ENCODE data around the gene BICD2.

The BICD2 gene

DNA sequence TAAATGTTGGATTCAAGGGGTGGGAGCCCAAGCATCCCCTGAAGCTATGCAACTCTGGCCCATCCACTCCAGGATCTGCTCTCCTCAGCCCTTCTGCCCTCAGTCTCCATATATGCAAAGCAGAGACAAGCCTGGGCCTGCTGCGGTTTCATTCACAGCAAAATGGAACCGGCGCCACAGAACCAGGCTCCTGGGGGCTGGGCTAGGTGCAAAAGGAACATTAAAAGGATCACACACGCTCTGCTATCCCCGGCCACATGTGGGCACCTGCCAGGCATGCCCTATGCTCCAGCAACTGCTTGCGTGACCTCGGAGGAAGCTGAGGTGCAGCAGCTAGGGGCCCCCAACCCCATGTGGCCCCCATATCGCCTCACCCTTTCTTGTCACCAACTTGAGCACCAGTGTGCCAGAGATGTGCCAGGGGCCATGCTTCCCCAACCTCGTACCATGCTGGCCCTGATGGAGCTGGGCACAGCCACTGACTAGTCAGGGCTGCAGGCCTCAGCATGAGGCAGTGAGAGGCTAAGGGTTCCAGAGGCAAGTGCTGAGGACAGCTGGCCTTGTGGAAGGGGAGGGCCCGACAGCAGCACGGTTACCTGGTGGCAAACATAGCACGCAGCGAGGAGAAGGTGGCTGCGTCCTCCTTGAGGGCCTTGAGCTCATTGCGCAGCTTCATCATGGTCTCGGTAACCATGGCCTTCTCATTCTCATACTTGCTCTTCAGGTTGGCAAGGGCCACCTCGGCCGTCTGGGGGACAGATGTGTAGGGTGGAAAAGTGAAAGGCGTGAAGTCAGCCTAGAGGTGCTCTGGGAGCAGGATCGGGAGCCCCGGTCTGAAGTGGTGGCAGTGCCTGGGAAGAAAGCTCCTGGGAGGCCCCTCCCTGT, 47.2 kb downstream of the BICD2 start:
- Histone ChIP-seq H3K36me3 (ENCODE audit: control insufficient read depth, insufficient read depth, low read length) (peaks cover 95% of the 10 kb centered on the region), H3K9ac (ENCODE audit: low read depth, low read length) (no peak overlapping the region), H3K9me3 (ENCODE audit: control insufficient read depth, insufficient read depth, low read length) (no peaks in the 10 kb centered on the region), H3K4me3 (ENCODE audit: low read depth, low read length) (no peak overlapping the region), H3K27me3 (ENCODE audit: control insufficient read depth, insufficient read depth, low read length) (no peaks in the 10 kb centered on the region), H3K27ac (ENCODE audit: low read depth, low read length) (no peak overlapping the region), H3K4me1 (ENCODE audit: control insufficient read depth, insufficient read depth, low read length) (no peaks in the 10 kb centered on the region)

DNA sequence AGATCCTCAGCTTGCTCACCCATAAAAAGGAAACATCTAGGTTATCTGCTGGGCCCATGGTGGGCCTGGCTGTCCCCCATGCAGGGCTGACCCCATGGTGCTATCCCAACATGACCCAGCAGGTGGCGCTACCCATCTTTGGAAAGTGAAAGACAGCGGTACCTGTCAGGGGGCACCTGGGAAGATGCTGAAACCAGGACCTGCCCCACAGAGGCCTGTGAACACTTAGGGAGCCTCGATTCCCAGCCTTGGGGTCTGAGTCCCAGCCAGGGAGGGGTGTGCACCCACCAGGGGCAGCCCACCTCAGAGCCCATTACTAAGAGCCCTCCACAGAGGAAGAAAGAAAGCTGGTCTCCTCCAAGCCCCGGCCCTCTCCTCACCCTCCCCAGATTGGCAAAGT, 48.1 kb downstream of the BICD2 start:
- Histone ChIP-seq H3K4me3 (ENCODE audit: low read depth, low read length) (no peak overlapping the region), H3K27ac (ENCODE audit: low read depth, low read length) (no peak overlapping the region), H3K4me1 (ENCODE audit: control insufficient read depth, insufficient read depth, low read length) (no peaks in the 10 kb centered on the region), H3K36me3 (ENCODE audit: control insufficient read depth, insufficient read depth, low read length) (peaks cover 94% of the 10 kb centered on the region), H3K27me3 (ENCODE audit: control insufficient read depth, insufficient read depth, low read length) (no peaks in the 10 kb centered on the region), H3K9ac (ENCODE audit: low read depth, low read length) (no peak overlapping the region), H3K9me3 (ENCODE audit: control insufficient read depth, insufficient read depth, low read length) (no peaks in the 10 kb centered on the region)

GRCh38 chr9:92715488-92716231, 49.0 kb downstream of the BICD2 start:
- Histone ChIP-seq H3K9me3 (ENCODE audit: control insufficient read depth, insufficient read depth, low read length) (no peaks in the 10 kb centered on the region), H3K27me3 (ENCODE audit: control insufficient read depth, insufficient read depth, low read length) (no peaks in the 10 kb centered on the region), H3K9ac (ENCODE audit: low read depth, low read length) (no peak overlapping the region), H3K27ac (ENCODE audit: low read depth, low read length) (no peak overlapping the region), H3K36me3 (ENCODE audit: control insufficient read depth, insufficient read depth, low read length) (peaks cover 94% of the 10 kb centered on the region), H3K4me3 (ENCODE audit: low read depth, low read length) (no peak overlapping the region), H3K4me1 (ENCODE audit: control insufficient read depth, insufficient read depth, low read length) (no peaks in the 10 kb centered on the region)

- no peaks in the 10 kb centered on the region for H3K27me3 ChIP-seq (ENCODE audit: control insufficient read depth, insufficient read depth, low read length)
- no peaks in the 10 kb centered on the region for H3K4me1 ChIP-seq (ENCODE audit: control insufficient read depth, insufficient read depth, low read length)
- H3K36me3 ChIP-seq (ENCODE audit: control insufficient read depth, insufficient read depth, low read length), result peaks cover 92% of the 10 kb centered on the region
- H3K4me3 ChIP-seq (ENCODE audit: low read depth, low read length), result no peak overlapping the region
- H3K27ac ChIP-seq (ENCODE audit: low read depth, low read length), result no peak overlapping the region
- no peak overlapping the region for H3K9ac ChIP-seq (ENCODE audit: low read depth, low read length)
- no peaks in the 10 kb centered on the region for H3K9me3 ChIP-seq (ENCODE audit: control insufficient read depth, insufficient read depth, low read length)
Observed at GRCh38 chr9:92714787-92715487, 49.7 kb downstream of the BICD2 start.

- H3K9me3 ChIP-seq (ENCODE audit: control insufficient read depth, insufficient read depth, low read length), result no peaks in the 10 kb centered on the region
- no peak overlapping the region for H3K4me3 ChIP-seq (ENCODE audit: low read depth, low read length)
- no peak overlapping the region for H3K9ac ChIP-seq (ENCODE audit: low read depth, low read length)
- H3K4me1 ChIP-seq (ENCODE audit: control insufficient read depth, insufficient read depth, low read length), result no peaks in the 10 kb centered on the region
- no peaks in the 10 kb centered on the region for H3K27me3 ChIP-seq (ENCODE audit: control insufficient read depth, insufficient read depth, low read length)
- peaks cover 90% of the 10 kb centered on the region for H3K36me3 ChIP-seq (ENCODE audit: control insufficient read depth, insufficient read depth, low read length)
- H3K27ac ChIP-seq (ENCODE audit: low read depth, low read length), result no peak overlapping the region
Observed at GRCh38 chr9:92714016-92714415, 50.6 kb downstream of the BICD2 start.

DNA sequence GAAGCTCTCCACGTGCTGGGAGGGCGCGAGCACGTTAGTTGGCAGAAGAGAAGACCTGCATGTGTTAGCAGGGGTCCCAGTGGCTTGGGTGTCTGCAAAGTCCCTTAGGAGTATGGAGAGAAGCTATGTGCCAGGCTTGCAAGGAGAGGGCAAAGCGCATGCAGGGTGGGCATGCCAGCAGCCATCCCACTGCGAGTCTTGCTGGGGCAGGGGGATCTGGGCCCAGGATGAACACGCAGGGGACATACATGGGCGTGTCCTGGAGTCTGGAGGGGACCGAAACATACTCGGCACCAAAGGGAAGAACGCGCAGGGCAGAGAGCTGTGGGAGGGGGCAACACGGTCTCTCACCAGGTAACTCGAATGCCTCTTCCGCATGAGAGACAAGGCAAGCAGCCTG, 51.1 kb downstream of the BICD2 start:
- Histone ChIP-seq H3K4me1 (ENCODE audit: control insufficient read depth, insufficient read depth, low read length) (no peaks in the 10 kb centered on the region), H3K27me3 (ENCODE audit: control insufficient read depth, insufficient read depth, low read length) (no peaks in the 10 kb centered on the region), H3K9me3 (ENCODE audit: control insufficient read depth, insufficient read depth, low read length) (no peaks in the 10 kb centered on the region), H3K36me3 (ENCODE audit: control insufficient read depth, insufficient read depth, low read length) (peaks cover 85% of the 10 kb centered on the region), H3K27ac (ENCODE audit: low read depth, low read length) (no peak overlapping the region), H3K9ac (ENCODE audit: low read depth, low read length) (no peak overlapping the region), H3K4me3 (ENCODE audit: low read depth, low read length) (no peak overlapping the region)

DNA sequence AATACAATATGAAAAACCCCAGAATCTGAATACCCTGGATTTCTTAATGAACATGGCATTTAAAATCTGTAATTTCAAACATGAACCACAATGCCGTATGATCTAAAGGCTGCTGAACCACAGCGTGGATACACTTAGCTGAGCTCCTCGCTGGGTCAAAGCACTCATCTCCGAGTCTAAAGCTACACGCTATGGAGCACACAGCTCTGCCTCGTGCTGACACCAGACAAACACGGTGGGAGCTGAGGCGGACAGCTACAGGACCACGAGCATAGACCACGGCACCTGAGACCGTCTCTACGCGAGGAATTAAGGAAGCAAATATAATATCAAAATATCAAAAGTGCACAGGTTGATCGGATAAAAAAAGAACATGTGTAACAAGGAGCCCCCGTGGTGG, 51.9 kb downstream of the BICD2 start:
- Histone ChIP-seq H3K27ac (ENCODE audit: low read depth, low read length) (no peak overlapping the region), H3K4me3 (ENCODE audit: low read depth, low read length) (no peak overlapping the region), H3K9ac (ENCODE audit: low read depth, low read length) (no peak overlapping the region), H3K27me3 (ENCODE audit: control insufficient read depth, insufficient read depth, low read length) (no peaks in the 10 kb centered on the region), H3K4me1 (ENCODE audit: control insufficient read depth, insufficient read depth, low read length) (no peaks in the 10 kb centered on the region), H3K36me3 (ENCODE audit: control insufficient read depth, insufficient read depth, low read length) (peaks cover 77% of the 10 kb centered on the region), H3K9me3 (ENCODE audit: control insufficient read depth, insufficient read depth, low read length) (no peaks in the 10 kb centered on the region)

DNA sequence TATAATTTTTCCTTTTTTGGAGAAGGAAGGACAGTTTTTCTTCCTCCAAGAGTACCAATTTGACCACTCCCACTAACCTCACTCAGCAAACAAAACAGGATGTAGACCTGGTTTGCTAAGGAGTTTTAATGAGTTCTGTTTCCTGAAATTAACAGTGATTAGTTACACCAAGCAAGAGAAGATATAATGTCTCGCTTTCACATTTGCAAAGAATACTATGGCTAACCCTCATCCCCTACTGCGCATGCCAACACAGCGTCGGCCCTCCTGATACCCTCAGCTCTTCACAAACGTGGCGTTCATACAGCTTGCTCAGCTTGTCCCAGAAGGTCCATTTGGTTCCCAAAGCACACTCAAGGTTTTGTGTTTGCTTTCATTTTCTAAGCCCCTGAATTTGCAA, 52.8 kb downstream of the BICD2 start:
- H3K9me3 ChIP-seq (ENCODE audit: control insufficient read depth, insufficient read depth, low read length), result no peaks in the 10 kb centered on the region
- no peaks in the 10 kb centered on the region for H3K4me1 ChIP-seq (ENCODE audit: control insufficient read depth, insufficient read depth, low read length)
- peaks cover 68% of the 10 kb centered on the region for H3K36me3 ChIP-seq (ENCODE audit: control insufficient read depth, insufficient read depth, low read length)
- H3K4me3 ChIP-seq (ENCODE audit: low read depth, low read length), result no peak overlapping the region
- H3K27ac ChIP-seq (ENCODE audit: low read depth, low read length), result no peak overlapping the region
- no peaks in the 10 kb centered on the region for H3K27me3 ChIP-seq (ENCODE audit: control insufficient read depth, insufficient read depth, low read length)
- H3K9ac ChIP-seq (ENCODE audit: low read depth, low read length), result no peak overlapping the region

- Histone ChIP-seq H3K9ac (ENCODE audit: low read depth, low read length) (no peak overlapping the region), H3K27me3 (ENCODE audit: control insufficient read depth, insufficient read depth, low read length) (no peaks in the 10 kb centered on the region), H3K9me3 (ENCODE audit: control insufficient read depth, insufficient read depth, low read length) (no peaks in the 10 kb centered on the region), H3K36me3 (ENCODE audit: control insufficient read depth, insufficient read depth, low read length) (peaks cover 66% of the 10 kb centered on the region), H3K4me1 (ENCODE audit: control insufficient read depth, insufficient read depth, low read length) (no peaks in the 10 kb centered on the region), H3K4me3 (ENCODE audit: low read depth, low read length) (no peak overlapping the region), H3K27ac (ENCODE audit: low read depth, low read length) (no peak overlapping the region)
Observed at GRCh38 chr9:92711146-92711545, 53.5 kb downstream of the BICD2 start.

DNA sequence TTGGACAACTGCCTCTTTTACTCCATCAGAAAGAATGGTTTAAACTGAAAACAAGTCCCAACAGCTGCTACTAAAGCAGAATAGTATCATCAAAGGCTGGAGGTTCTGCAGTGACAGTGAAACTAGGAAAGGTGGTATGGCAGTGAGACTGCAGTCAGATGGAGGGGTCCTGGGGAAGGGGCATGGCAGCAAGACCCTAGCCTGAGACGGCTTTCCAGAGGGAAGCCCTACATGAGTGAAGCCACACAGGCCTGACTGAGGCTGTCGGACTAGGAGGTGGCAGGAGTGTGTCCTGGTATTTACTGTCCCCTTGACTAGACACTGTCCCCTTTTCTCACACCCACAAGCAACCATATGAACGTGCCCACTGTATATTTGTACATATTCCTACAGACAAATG, 54.3 kb downstream of the BICD2 start:
- no peak overlapping the region for H3K27ac ChIP-seq (ENCODE audit: low read depth, low read length)
- H3K9ac ChIP-seq (ENCODE audit: low read depth, low read length), result no peak overlapping the region
- peaks cover 58% of the 10 kb centered on the region for H3K36me3 ChIP-seq (ENCODE audit: control insufficient read depth, insufficient read depth, low read length)
- no peaks in the 10 kb centered on the region for H3K27me3 ChIP-seq (ENCODE audit: control insufficient read depth, insufficient read depth, low read length)
- H3K9me3 ChIP-seq (ENCODE audit: control insufficient read depth, insufficient read depth, low read length), result no peaks in the 10 kb centered on the region
- no peak overlapping the region for H3K4me3 ChIP-seq (ENCODE audit: low read depth, low read length)
- no peaks in the 10 kb centered on the region for H3K4me1 ChIP-seq (ENCODE audit: control insufficient read depth, insufficient read depth, low read length)

DNA sequence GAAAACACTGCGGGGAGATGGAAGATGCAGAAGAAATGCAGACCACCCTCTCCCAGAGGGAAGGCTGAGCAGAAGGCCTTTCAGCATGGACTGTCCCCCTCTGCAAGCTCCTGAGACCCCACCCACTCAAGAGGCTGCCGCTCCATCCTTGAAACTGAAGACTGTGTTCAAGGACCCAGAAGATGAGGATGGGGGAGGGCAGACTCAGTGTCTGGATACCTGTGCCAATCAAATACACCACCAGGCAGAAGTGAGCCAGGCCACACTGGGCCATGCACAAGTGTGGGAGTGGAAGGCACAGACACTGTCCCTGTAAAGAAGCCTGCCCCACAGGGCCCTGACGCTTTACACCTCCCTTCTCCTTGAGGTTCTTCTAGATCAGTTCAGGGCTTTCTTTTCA, 54.7 kb downstream of the BICD2 start:
- Histone ChIP-seq H3K36me3 (ENCODE audit: control insufficient read depth, insufficient read depth, low read length) (peaks cover 54% of the 10 kb centered on the region), H3K4me1 (ENCODE audit: control insufficient read depth, insufficient read depth, low read length) (no peaks in the 10 kb centered on the region), H3K27ac (ENCODE audit: low read depth, low read length) (no peak overlapping the region), H3K9me3 (ENCODE audit: control insufficient read depth, insufficient read depth, low read length) (no peaks in the 10 kb centered on the region), H3K4me3 (ENCODE audit: low read depth, low read length) (no peak overlapping the region), H3K9ac (ENCODE audit: low read depth, low read length) (no peak overlapping the region), H3K27me3 (ENCODE audit: control insufficient read depth, insufficient read depth, low read length) (no peaks in the 10 kb centered on the region)

All from HUES48 (cell line).